K562 (cell line): Measurements from ENCODE around the gene JMY. TPM values are rescaled to one million over a fixed set of nuclear protein-coding genes. Genes with fewer than 3 reads are reported as not detected.

Experiments
- BMI1 ChIP-seq: fragments of 150-350 bp; IDR thresholded peaks from 2 replicates; pipeline ENCODE4 v1.6.1; 2014; ENCODE audit warnings: low read length
- CBX2 ChIP-seq: fragments of 200-600 bp; sonication (generic); IDR thresholded peaks from one replicate; pipeline ENCODE4 v1.6.1; 2012; ENCODE audit warnings: mild to moderate bottlenecking, low read length, inconsistent platforms; ENCODE audit not compliant: insufficient read depth, poor library complexity, severe bottlenecking
- FOSL1 ChIP-seq: fragments of 200-800 bp; sonication (Bioruptor generic); conservative IDR thresholded peaks from 2 replicates; pipeline ENCODE4 v1.6.1; 2016; ENCODE audit warnings: missing genetic modification characterization, missing compliant biosample characterization
- FOXM1 ChIP-seq, 2 experiments: fragments of 450-650 bp in 1 of 2; sonication (generic) in 1 of 2; formaldehyde crosslinking in 1 of 2; IDR thresholded peaks; 2 replicates each; pipeline versions ENCODE4 v1.6.1 to v1.9.0; 2017 to 2022; ENCODE audit warnings: low read depth in 2 of 2, mild to moderate bottlenecking in 2 of 2, missing genetic modification reagents in 1 of 2, moderate library complexity in 1 of 2
- HMBOX1 ChIP-seq: sonication (generic); IDR thresholded peaks from 2 replicates; pipeline ENCODE4 v1.6.1; 2016
- NCOR1 ChIP-seq: fragments of 450-650 bp; IDR thresholded peaks from 2 replicates; pipeline ENCODE4 v1.6.1; 2016; ENCODE audit warnings: mild to moderate bottlenecking, moderate library complexity
- OTX1 ChIP-seq: fragments of 450-650 bp; formaldehyde crosslinking; IDR thresholded peaks from 2 replicates; pipeline ENCODE4 v1.4.0; 2022; ENCODE audit warnings: mild to moderate bottlenecking
- POLR2G ChIP-seq: fragments of 200-400 bp; formaldehyde crosslinking; IDR thresholded peaks from 2 replicates; pipeline ENCODE4 v1.6.1; 2017; ENCODE audit warnings: low read depth, mild to moderate bottlenecking, antibody characterized with exemption, low read length, moderate library complexity
- PPARD ChIP-seq: fragments of 250-450 bp; sonication (Bioruptor Pico); IDR thresholded peaks from 2 replicates; pipeline ENCODE4 v1.8.0; 2022; ENCODE audit warnings: inconsistent platforms, mild to moderate bottlenecking, moderate library complexity
- SIN3B ChIP-seq: fragments of 450-650 bp; IDR thresholded peaks from 2 replicates; pipeline ENCODE4 v1.6.1; 2017; ENCODE audit warnings: low read depth, mild to moderate bottlenecking, moderate library complexity
- SMAD4 ChIP-seq: fragments of 250-450 bp; sonication (Bioruptor Pico); conservative IDR thresholded peaks from 2 replicates; pipeline ENCODE4 v1.8.0; 2021; ENCODE audit warnings: inconsistent platforms, mild to moderate bottlenecking, moderate library complexity
- STAG1 ChIP-seq: sonication (generic); formaldehyde crosslinking; IDR thresholded peaks from 2 replicates; pipeline ENCODE4 v1.5.0; 2020; ENCODE audit warnings: missing genetic modification reagents, borderline replicate concordance
- TCFL5 ChIP-seq: fragments of 250-450 bp; sonication (Bioruptor Pico); conservative IDR thresholded peaks from 2 replicates; pipeline ENCODE4 v1.6.1; 2021; ENCODE audit warnings: mild to moderate bottlenecking, moderate library complexity, matching md5 sums
- THRA ChIP-seq: fragments of 450-650 bp; IDR thresholded peaks from 2 replicates; pipeline ENCODE4 v1.6.1; 2017; ENCODE audit warnings: mild to moderate bottlenecking, moderate library complexity
- ZKSCAN1 ChIP-seq: fragments of 150-350 bp; IDR thresholded peaks from 2 replicates; pipeline ENCODE4 v1.6.1; 2016; ENCODE audit warnings: low read depth, low read length
- ZNF398 ChIP-seq: fragments of 250-450 bp; sonication (Bioruptor Pico); IDR thresholded peaks from 2 replicates; pipeline ENCODE4 v1.8.0; 2021; ENCODE audit warnings: moderate library complexity, mild to moderate bottlenecking, inconsistent platforms
- ZNF511 ChIP-seq: sonication (generic); formaldehyde crosslinking; IDR thresholded peaks from 2 replicates; pipeline ENCODE4 v1.8.0; 2022; ENCODE audit warnings: mild to moderate bottlenecking, missing genetic modification reagents
- ZNF592 ChIP-seq: fragments of 450-650 bp; IDR thresholded peaks from 2 replicates; pipeline ENCODE4 v1.6.1; 2017; ENCODE audit warnings: antibody characterized with exemption, mild to moderate bottlenecking
- ZNF699 ChIP-seq: fragments of 250-450 bp; sonication (Bioruptor Pico); IDR thresholded peaks from 2 replicates; pipeline ENCODE4 v1.8.0; 2021; ENCODE audit warnings: mild to moderate bottlenecking, moderate library complexity; ENCODE audit not compliant: insufficient replicate concordance
- polyA plus RNA-seq, 8 experiments: library from polyadenylated mRNA; depleted of rRNA in 4 of 8; stranded (reverse) in 5 of 8; unstranded in 3 of 8; fragments of >200 nt; fragmentation: Nextera tagmentation in 2 of 8; fragmentation: Illumina TruSeq in 1 of 8; extraction: Ambion mirVana in 2 of 8; extraction: Trizol in 1 of 8; gene quantifications; 2 replicates each; pipeline versions ENCODE4 v1.2.1 to v1.2.3, GENCODE V29; 2011 to 2014; ENCODE audit warnings: inconsistent platforms in 1 of 8, missing spikeins in 1 of 8
- total RNA-seq, 7 experiments: library from RNA; depleted of rRNA in 6 of 7; stranded (reverse); fragments of >200 nt in 6 of 7; fragmentation: Illumina TruSeq in 2 of 7; extraction: Trizol in 2 of 7; gene quantifications; 2 replicates each; pipeline versions ENCODE4 v1.2.1 to v1.2.3, GENCODE V29; 2011 to 2021; ENCODE audit warnings: low replicate concordance in 1 of 7

Gene JMY
- total and polyA plus RNA-seq, 9 of the 15 experiments (the other 6 are each of a cell fraction or from before 2014, with no cell fraction given), result 1.1 to 5.5 (median 3.7) TPM

- TF ChIP-seq HMBOX1, result peak; percentile 87
- TF ChIP-seq SIN3B, result no peak
- peak; percentile 67 for TF ChIP-seq FOSL1 (tag)
- no peak for TF ChIP-seq OTX1
- TF ChIP-seq ZNF398 (CRISPR knock-in tag), result no peak
- no peak for TF ChIP-seq FOXM1 (IDR thresholded peaks at IDR 0.05; ENCODE audit: low read depth)
- TF ChIP-seq FOXM1 (CRISPR knock-in tag; IDR thresholded peaks at IDR 0.05; ENCODE audit: low read depth), result no peak
- no peak for TF ChIP-seq POLR2G
- no peak for TF ChIP-seq NCOR1
- TF ChIP-seq THRA, result no peak
- peak; percentile 63 for TF ChIP-seq SMAD4 (CRISPR knock-in tag)
- TF ChIP-seq ZNF699, result no peak
- TF ChIP-seq STAG1 (CRISPR knock-in tag), result no peak
- TF ChIP-seq TCFL5 (CRISPR knock-in tag), result no peak
- TF ChIP-seq PPARD, result no peak
- TF ChIP-seq ZNF592, result peak; percentile 50; the same call in 1 of the 2 replicates
- TF ChIP-seq BMI1, result no peak
- TF ChIP-seq ZNF511, result no peak
- TF ChIP-seq ZKSCAN1, result no peak
- no peak for TF ChIP-seq CBX2
These were observed 83.1 kb downstream of the JMY start (continued) for GRCh38 chr5:79318935-79319614.
